H1 (cell line): ENCODE results near the gene SCMH1. TPM values are rescaled to one million over a fixed set of nuclear protein-coding genes. Genes with fewer than 3 reads are reported as not detected.

Source experiments
- JUN ChIP-seq: IDR thresholded peaks from 2 replicates; pipeline ENCODE4 v1.6.1; 2011; ENCODE audit warnings: low read depth, mild to moderate bottlenecking, improper control_type of control experiment, low read length
- MAX ChIP-seq: IDR thresholded peaks from 2 replicates; pipeline ENCODE4 v1.6.1; 2012; ENCODE audit warnings: inconsistent platforms
- polyA plus RNA-seq, 7 experiments: library from polyadenylated mRNA; depleted of rRNA in 3 of 7; stranded (reverse) in 5 of 7; unstranded in 2 of 7; fragments of >200 nt in 5 of 7; fragments of 200-250 nt in 2 of 7; gene quantifications; 1 replicate in 5 of 7; 2 replicates in 1 of 7; 4 replicates in 1 of 7; pipeline versions ENCODE4 v1.2.1 to v1.2.3, GENCODE V29; 2011 to 2013; ENCODE audit warnings: missing spikeins in 2 of 7, mixed read lengths in 2 of 7
- total RNA-seq: library from RNA; stranded (reverse); fragmentation: NEBNext Ultra II Directional; extraction: Animal tissue kit (Norgen Biotek cat#: 25700); gene quantifications from 2 replicates; pipeline ENCODE4 v1.2.1, GENCODE V29; 2021

Gene SCMH1
- total and polyA plus RNA-seq, 2 of the 8 experiments (the other 6 are each of a cell fraction or from before 2014, with no cell fraction given), result 16.6 to 30.7 TPM

- TF ChIP-seq MAX, result no peak
- no peak for TF ChIP-seq JUN
These were observed 66.6 kb downstream of the SCMH1 start (continued) for GRCh38 chr1:41175546-41175945.
